Measurements from ENCODE around the gene RNF7.

GRCh38 chr3:141737678-141738021 is 448 bp upstream of the RNF7 start:
- no peak for TF ChIP-seq CTCF (IDR thresholded peaks at IDR 0.05)
- TF ChIP-seq POLR2A (IDR thresholded peaks at IDR 0.05) = no peak
